ENCODE data around the gene SPATA31E1.

DNA sequence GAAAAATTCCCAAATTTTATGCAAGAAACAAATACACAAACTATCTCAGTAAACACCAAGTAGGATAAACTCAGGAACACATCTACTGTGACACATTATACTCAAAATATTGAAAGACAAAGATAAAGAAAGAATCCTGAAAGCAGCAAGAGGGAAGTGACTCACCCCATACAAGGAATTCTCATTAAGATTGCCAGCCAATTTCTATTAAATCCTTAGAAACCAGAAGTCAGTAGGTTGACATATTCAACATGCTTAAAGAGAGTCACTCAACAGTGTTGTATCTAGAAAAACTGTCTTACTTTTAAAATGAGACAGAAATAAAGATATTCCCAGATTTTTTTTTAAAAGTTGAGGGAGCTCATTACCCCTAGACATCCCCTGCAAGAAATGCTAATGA is 15.5 kb downstream of the SPATA31E1 start:
- TF ChIP-seq POLR2A (IDR thresholded peaks at IDR 0.05; ENCODE audit: low read depth, low read length) (no peak), POLR2AphosphoS5 (IDR thresholded peaks at IDR 0.05; ENCODE audit: low read depth, low read length) (no peak), TAF1 (IDR thresholded peaks at IDR 0.05; ENCODE audit: borderline replicate concordance, low read depth, low read length) (no peak)

All from GM12892 (cell line).